SU-DHL-6 (cell line): ENCODE results near the gene ZCCHC24.
A peak's percentile ranks its signal among the peaks of the same experiment; 100 is the strongest.

Experiments used
- H2AFZ ChIP-seq: fragments of 200-600 bp; sonication (generic); 2 replicates; pipeline ENCODE4 v1.6.1; 2014; ENCODE audit warnings: low read depth, mild to moderate bottlenecking, moderate library complexity, mixed read lengths, antibody characterized with exemption, low read length; ENCODE audit not compliant: severe bottlenecking
- H3F3A ChIP-seq: fragments of 200-600 bp; shearing (Covaris generic); 2 replicates; pipeline ENCODE4 v1.6.0; 2016; ENCODE audit warnings: antibody characterized with exemption, mild to moderate bottlenecking; ENCODE audit not compliant: insufficient read depth
- H3K27ac ChIP-seq: fragments of 200-600 bp; sonication (generic); 2 replicates; pipeline ENCODE4 v1.5.1; 2016; ENCODE audit warnings: low read depth, mild to moderate bottlenecking, low read length, moderate library complexity, mixed read lengths
- H3K27me3 ChIP-seq: fragments of 200-600 bp; sonication (generic), shearing (Covaris generic); 2 replicates; pipeline ENCODE4 v1.6.0; 2014; ENCODE audit warnings: mild to moderate bottlenecking, low read length
- H3K36me3 ChIP-seq: fragments of 200-600 bp; sonication (generic); 2 replicates; pipeline ENCODE4 v1.6.1; 2014; ENCODE audit warnings: mild to moderate bottlenecking, low read length, mixed read lengths
- H3K4me2 ChIP-seq: fragments of 300-600, 200-600 bp; shearing (Covaris generic), sonication (generic); 2 replicates; pipeline ENCODE4 v1.6.0; 2014; ENCODE audit warnings: low read length, low read depth, mild to moderate bottlenecking; ENCODE audit not compliant: poor library complexity, severe bottlenecking
- H3K4me3 ChIP-seq: fragments of 200-600 bp; sonication (generic); 2 replicates; pipeline ENCODE4 v1.5.1; 2014; ENCODE audit warnings: antibody characterized with exemption, low read length, mild to moderate bottlenecking, mixed read lengths; ENCODE audit not compliant: insufficient read depth, poor library complexity, severe bottlenecking
- H3K79me2 ChIP-seq: fragments of 200-600 bp; sonication (generic); 2 replicates; pipeline ENCODE4 v1.6.1; 2014; ENCODE audit warnings: mild to moderate bottlenecking, low read length, moderate library complexity; ENCODE audit not compliant: insufficient read depth
- H3K9ac ChIP-seq: fragments of 200-600 bp; sonication (generic); 2 replicates; pipeline ENCODE4 v1.7.0; 2014; ENCODE audit warnings: mild to moderate bottlenecking, low read length
- H3K9me2 ChIP-seq: fragments of 200-600 bp; sonication (generic); replicated peaks from 2 replicates; pipeline ENCODE4 v1.6.1; 2014; ENCODE audit warnings: low read length; ENCODE audit not compliant: insufficient read depth
- H3K9me3 ChIP-seq: fragments of 200-600 bp; sonication (generic); 2 replicates; pipeline ENCODE4 v1.6.1; 2014; ENCODE audit warnings: low read length, mixed read lengths; ENCODE audit not compliant: insufficient read depth
- H4K20me1 ChIP-seq: fragments of 200-600 bp; sonication (generic); 2 replicates; pipeline ENCODE4 v1.6.1; 2014; ENCODE audit warnings: low read depth, mild to moderate bottlenecking, antibody characterized with exemption, low read length, moderate library complexity, mixed read lengths
- EZH2phosphoT487 ChIP-seq: fragments of 200-600 bp; sonication (generic), shearing (Covaris generic); conservative IDR thresholded peaks from 2 replicates; pipeline ENCODE4 v1.6.1; 2018; ENCODE audit warnings: mild to moderate bottlenecking, antibody characterized with exemption, low read length, moderate library complexity, mixed read lengths
- TF ChIP-seq, protein P1 (sequence below): fragments of 200-600 bp; sonication (generic); IDR thresholded peaks from one replicate; pipeline ENCODE4 v1.5.1; 2017; ENCODE audit warnings: antibody characterized with exemption, mild to moderate bottlenecking, low read length, moderate library complexity; ENCODE audit not compliant: insufficient read depth, poor library complexity, severe bottlenecking

ZCCHC24 gene

DNA sequence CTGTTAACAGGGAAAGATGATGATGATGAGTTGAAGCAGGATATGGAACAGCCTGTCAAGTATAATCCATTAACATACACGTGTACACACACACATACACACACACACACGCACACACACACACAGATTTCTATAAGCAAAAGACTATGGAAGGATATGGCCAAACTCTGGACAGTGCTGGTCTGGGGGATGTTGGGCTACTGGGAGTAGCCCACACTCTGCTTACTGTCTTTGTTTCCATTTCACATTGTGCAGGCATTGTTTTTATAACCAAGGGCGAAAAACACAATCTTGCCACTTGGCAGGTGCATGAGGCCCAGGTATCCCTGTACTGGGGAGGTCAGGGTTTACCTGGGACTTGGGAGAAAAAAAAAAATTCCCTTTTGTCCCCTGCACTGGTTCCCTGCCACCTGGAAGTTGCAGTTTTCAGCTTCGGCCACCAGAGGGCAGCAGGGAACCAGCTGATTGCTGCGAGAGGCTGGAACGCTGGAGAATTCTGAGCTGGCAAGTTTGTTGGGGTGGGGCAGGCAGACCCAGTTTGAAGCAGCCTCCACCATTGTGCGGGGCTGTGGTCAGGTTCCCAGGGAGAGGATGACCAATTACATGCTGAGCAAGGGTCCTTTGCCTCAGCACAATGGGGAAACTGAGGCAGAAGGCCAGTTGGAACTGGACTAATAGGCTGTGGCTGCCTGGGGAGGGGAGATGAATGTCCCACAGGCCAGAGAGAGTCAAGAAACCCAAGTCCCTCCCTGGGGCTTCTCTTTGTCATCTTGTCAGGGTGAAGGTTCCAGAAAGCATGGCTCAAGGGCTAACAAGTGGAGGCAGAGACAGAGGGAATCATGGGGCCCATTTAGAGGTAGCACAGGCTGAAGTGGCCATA lies 70.9 kb downstream of the ZCCHC24 start:
- TF ChIP-seq EZH2phosphoT487, result no peak
- TF ChIP-seq, protein P1, sequence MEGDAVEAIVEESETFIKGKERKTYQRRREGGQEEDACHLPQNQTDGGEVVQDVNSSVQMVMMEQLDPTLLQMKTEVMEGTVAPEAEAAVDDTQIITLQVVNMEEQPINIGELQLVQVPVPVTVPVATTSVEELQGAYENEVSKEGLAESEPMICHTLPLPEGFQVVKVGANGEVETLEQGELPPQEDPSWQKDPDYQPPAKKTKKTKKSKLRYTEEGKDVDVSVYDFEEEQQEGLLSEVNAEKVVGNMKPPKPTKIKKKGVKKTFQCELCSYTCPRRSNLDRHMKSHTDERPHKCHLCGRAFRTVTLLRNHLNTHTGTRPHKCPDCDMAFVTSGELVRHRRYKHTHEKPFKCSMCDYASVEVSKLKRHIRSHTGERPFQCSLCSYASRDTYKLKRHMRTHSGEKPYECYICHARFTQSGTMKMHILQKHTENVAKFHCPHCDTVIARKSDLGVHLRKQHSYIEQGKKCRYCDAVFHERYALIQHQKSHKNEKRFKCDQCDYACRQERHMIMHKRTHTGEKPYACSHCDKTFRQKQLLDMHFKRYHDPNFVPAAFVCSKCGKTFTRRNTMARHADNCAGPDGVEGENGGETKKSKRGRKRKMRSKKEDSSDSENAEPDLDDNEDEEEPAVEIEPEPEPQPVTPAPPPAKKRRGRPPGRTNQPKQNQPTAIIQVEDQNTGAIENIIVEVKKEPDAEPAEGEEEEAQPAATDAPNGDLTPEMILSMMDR, result peak; percentile 91
- Histone ChIP-seq H3K4me2 (no peak overlapping the region), H4K20me1 (no peaks in the 10 kb centered on the region), H2AFZ (no peak overlapping the region), H3K9me3 (no peaks in the 10 kb centered on the region), H3K9ac (no peak overlapping the region), H3K27ac (no peak overlapping the region), H3K36me3 (no peaks in the 10 kb centered on the region), H3K79me2 (no peaks in the 10 kb centered on the region), H3K27me3 (no peaks in the 10 kb centered on the region), H3K9me2 (no peaks in the 10 kb centered on the region), H3K4me3 (no peak overlapping the region), H3F3A (no peaks in the 10 kb centered on the region)

DNA sequence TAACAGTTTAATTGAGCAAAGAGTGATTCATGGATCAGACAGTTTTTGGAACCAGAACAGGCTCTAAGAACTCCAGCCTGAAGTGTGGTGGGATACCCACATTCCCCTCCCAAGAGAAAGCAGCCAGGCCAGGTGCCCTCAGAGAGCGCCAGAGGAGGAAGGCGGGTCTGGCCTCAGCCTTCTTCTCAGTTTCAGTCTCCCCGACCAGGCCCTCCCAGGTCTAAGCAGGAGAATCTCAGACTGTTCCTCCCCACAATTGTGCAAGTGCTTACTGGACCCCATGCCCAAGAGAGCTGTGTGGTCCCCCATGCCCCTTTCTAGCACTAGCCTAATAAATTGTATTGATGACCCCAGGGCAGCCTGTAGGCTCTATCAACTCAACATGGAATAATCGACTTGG lies 72.6 kb downstream of the ZCCHC24 start:
- Histone ChIP-seq H2AFZ (no peak overlapping the region), H3K4me2 (no peak overlapping the region), H3K9me3 (no peaks in the 10 kb centered on the region), H3K4me3 (no peak overlapping the region), H3K9me2 (no peaks in the 10 kb centered on the region), H4K20me1 (no peaks in the 10 kb centered on the region), H3K27ac (no peak overlapping the region), H3K9ac (no peak overlapping the region), H3K27me3 (no peaks in the 10 kb centered on the region), H3K79me2 (no peaks in the 10 kb centered on the region), H3K36me3 (no peaks in the 10 kb centered on the region), H3F3A (no peaks in the 10 kb centered on the region)
- no peak for TF ChIP-seq EZH2phosphoT487
- TF ChIP-seq, protein P1, result no peak

DNA sequence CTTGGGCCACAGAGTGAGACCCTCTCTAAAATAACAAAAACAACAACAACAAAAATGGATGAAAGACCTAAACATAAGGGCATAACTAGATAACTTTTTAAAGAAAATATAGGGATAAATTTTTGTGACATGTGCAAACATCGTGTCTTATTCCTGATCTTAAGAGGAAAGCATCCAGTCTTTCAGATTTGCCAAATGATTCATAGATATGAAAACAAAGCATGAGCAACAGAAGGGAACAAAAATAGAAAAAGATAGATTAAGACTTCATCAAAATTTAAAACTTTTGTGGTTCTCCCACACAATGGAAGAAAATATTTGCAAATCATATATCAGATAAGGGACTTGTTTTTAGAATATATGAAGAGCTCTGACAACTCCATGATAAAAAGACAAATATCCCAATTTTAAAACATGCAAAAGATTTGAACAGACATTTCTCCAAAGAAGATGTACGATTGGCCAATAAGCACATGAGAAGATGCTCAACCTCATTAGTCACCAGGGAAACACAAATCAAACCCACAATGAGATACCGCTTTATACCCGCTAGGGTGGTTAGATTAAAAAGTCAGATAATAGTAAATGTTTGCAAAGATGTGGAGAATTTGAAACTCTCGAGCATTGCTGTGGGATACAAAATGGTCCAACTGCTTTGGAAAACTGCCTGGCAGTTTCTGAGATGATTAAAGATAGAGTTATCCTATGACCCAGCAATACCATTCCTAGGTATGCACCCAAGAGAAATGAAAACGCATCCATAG lies 77.8 kb downstream of the ZCCHC24 start:
- H3K9me3 ChIP-seq, result no peaks in the 10 kb centered on the region
- no peaks in the 10 kb centered on the region for H3K36me3 ChIP-seq
- no peak overlapping the region for H3K4me2 ChIP-seq
- no peaks in the 10 kb centered on the region for H3K9me2 ChIP-seq
- no peak overlapping the region for H3K9ac ChIP-seq
- H4K20me1 ChIP-seq, result no peaks in the 10 kb centered on the region
- H3F3A ChIP-seq, result no peaks in the 10 kb centered on the region
- H3K4me3 ChIP-seq, result no peak overlapping the region
- no peaks in the 10 kb centered on the region for H3K79me2 ChIP-seq
- no peak overlapping the region for H3K27ac ChIP-seq
- H2AFZ ChIP-seq, result no peak overlapping the region
- H3K27me3 ChIP-seq, result no peaks in the 10 kb centered on the region
- TF ChIP-seq EZH2phosphoT487, result no peak
- TF ChIP-seq, protein P1, result no peak
